SH-SY5Y (cell line): Measurements from ENCODE around the gene TAPBPL.

ENCODE experiments used
- GATA2 ChIP-seq: IDR thresholded peaks from 2 replicates; pipeline ENCODE4 v1.6.1; 2011; ENCODE audit warnings: mild to moderate bottlenecking, low read depth, low read length
- GATA3 ChIP-seq: IDR thresholded peaks from 2 replicates; pipeline ENCODE4 v1.6.1; 2011; ENCODE audit warnings: low read depth, mild to moderate bottlenecking, low read length, moderate library complexity

GRCh38 chr12:6462234-6462995 lies 10.6 kb downstream of the TAPBPL start:
- TF ChIP-seq GATA2 (no peak), GATA3 (no peak)
